HEK293T (cell line): ENCODE results near the gene S1PR4.
A peak's percentile ranks its signal among the peaks of the same experiment; 100 is the strongest.

ENCODE experiments used
- CTCF ChIA-PET: fragments of 350-600 bp; formaldehyde crosslinking; extraction: SDS; loops from one replicate; lab custom pipeline; 2021; ENCODE audit warnings: antibody characterized with exemption, inconsistent platforms; lab: Yijun Ruan, JAX
- POLR2A ChIA-PET: fragments of 350-600 bp; formaldehyde crosslinking; extraction: SDS; loops from one replicate; lab custom pipeline; 2020; ENCODE audit warnings: antibody characterized with exemption, inconsistent platforms; lab: Yijun Ruan, JAX
- DNase-seq: peaks from one replicate; pipeline ENCODE4 v3.0.0; 2012; ENCODE audit warnings: mixed read lengths; ENCODE audit errors: extremely low spot score
- ARNT ChIP-seq: fragments of 450-650 bp; IDR thresholded peaks from 2 replicates; pipeline ENCODE4 v1.6.1; 2017; ENCODE audit warnings: mild to moderate bottlenecking
- BHLHE40 ChIP-seq: fragments of 450-650 bp; IDR thresholded peaks from 2 replicates; pipeline ENCODE4 v1.6.1; 2016; ENCODE audit warnings: mild to moderate bottlenecking, moderate library complexity, borderline replicate concordance
- CTBP1 ChIP-seq: fragments of 450-650 bp; IDR thresholded peaks from 2 replicates; pipeline ENCODE4 v1.6.1; 2016; ENCODE audit warnings: borderline replicate concordance
- ELF4 ChIP-seq: fragments of 450-650 bp; IDR thresholded peaks from 2 replicates; pipeline ENCODE4 v1.6.1; 2017; ENCODE audit warnings: antibody characterized with exemption
- FOXA1 ChIP-seq: fragments of 450-650 bp; IDR thresholded peaks from 2 replicates; pipeline ENCODE4 v1.6.1; 2016; ENCODE audit warnings: mild to moderate bottlenecking
- FOXK2 ChIP-seq: fragments of 450-650 bp; IDR thresholded peaks from 2 replicates; pipeline ENCODE4 v1.6.1; 2016; ENCODE audit warnings: mild to moderate bottlenecking
- FOXM1 ChIP-seq: fragments of 450-650 bp; IDR thresholded peaks from 2 replicates; pipeline ENCODE4 v1.6.1; 2017; ENCODE audit warnings: mild to moderate bottlenecking, borderline replicate concordance
- HDGF ChIP-seq: fragments of 450-650 bp; IDR thresholded peaks from 2 replicates; pipeline ENCODE4 v1.6.1; 2017; ENCODE audit warnings: antibody characterized with exemption, borderline replicate concordance
- L3MBTL2 ChIP-seq: fragments of 450-650 bp; conservative IDR thresholded peaks from 2 replicates; pipeline ENCODE4 v1.6.1; 2016; ENCODE audit warnings: mild to moderate bottlenecking
- LEF1 ChIP-seq: fragments of 450-650 bp; IDR thresholded peaks from 2 replicates; pipeline ENCODE4 v1.6.1; 2017; ENCODE audit warnings: mild to moderate bottlenecking, borderline replicate concordance
- NFRKB ChIP-seq: fragments of 450-650 bp; IDR thresholded peaks from 2 replicates; pipeline ENCODE4 v1.6.1; 2016; ENCODE audit warnings: mild to moderate bottlenecking, moderate library complexity
- SP1 ChIP-seq: fragments of 450-650 bp; IDR thresholded peaks from 2 replicates; pipeline ENCODE4 v1.6.1; 2017
- SUZ12 ChIP-seq: fragments of 450-650 bp; IDR thresholded peaks from 2 replicates; pipeline ENCODE4 v1.6.1; 2016; ENCODE audit warnings: mild to moderate bottlenecking
- TARDBP ChIP-seq: fragments of 450-650 bp; IDR thresholded peaks from 2 replicates; pipeline ENCODE4 v1.6.1; 2016
- ZNF384 ChIP-seq: fragments of 450-650 bp; IDR thresholded peaks from 2 replicates; pipeline ENCODE4 v1.6.1; 2016
- TF ChIP-seq, protein P1 (sequence below): fragments of 450-650 bp; IDR thresholded peaks from 2 replicates; pipeline ENCODE4 v1.6.1; 2016

S1PR4 gene

DNA sequence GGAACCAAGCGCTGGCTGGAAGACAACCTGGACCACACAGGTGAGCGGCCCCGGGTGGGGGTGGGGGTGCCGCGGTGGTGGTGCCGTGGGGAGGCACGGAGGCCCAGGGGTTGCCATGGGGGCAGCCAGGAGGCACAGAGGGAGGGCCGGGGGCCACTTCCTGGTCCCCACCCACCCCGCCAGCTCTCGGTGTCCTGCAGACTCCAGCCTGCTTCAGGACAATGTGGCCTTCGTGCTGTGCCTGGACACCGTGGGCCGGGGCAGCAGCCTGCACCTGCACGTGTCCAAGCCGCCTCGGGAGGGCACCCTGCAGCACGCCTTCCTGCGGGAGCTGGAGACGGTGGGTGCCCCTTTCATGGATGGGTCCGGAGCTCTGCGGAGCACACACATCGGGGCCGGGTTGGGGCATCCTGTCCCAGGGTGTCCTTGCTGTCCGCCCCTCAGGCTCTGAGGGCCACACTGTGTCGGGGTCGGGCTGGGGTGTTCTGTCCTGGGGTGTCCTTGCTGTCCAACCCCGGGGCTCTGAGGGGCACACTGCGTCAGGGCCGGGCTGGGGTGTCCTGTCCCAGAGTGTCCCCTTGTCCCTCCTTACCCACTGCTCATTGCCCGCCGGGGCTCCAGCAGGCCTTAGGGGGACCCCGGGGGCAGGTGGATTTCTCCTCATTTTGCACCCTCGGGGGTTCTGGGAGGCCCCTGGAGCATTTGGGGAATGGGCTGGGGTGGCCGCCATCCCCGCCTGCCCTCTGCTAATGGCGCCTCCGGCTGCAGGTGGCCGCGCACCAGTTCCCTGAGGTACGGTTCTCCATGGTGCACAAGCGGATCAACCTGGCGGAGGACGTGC lies 25.5 kb downstream of the S1PR4 start:
- ChIA-PET POLR2A (no interaction called here), CTCF (no interaction called here)
- no peak for DNase-seq
- TF ChIP-seq, protein P1, sequence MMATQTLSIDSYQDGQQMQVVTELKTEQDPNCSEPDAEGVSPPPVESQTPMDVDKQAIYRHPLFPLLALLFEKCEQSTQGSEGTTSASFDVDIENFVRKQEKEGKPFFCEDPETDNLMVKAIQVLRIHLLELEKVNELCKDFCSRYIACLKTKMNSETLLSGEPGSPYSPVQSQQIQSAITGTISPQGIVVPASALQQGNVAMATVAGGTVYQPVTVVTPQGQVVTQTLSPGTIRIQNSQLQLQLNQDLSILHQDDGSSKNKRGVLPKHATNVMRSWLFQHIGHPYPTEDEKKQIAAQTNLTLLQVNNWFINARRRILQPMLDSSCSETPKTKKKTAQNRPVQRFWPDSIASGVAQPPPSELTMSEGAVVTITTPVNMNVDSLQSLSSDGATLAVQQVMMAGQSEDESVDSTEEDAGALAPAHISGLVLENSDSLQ = no peak
- no peak for TF ChIP-seq SP1
- no peak for TF ChIP-seq FOXM1
- TF ChIP-seq TARDBP = no peak
- no peak for TF ChIP-seq CTBP1
- no peak for TF ChIP-seq SUZ12

DNA sequence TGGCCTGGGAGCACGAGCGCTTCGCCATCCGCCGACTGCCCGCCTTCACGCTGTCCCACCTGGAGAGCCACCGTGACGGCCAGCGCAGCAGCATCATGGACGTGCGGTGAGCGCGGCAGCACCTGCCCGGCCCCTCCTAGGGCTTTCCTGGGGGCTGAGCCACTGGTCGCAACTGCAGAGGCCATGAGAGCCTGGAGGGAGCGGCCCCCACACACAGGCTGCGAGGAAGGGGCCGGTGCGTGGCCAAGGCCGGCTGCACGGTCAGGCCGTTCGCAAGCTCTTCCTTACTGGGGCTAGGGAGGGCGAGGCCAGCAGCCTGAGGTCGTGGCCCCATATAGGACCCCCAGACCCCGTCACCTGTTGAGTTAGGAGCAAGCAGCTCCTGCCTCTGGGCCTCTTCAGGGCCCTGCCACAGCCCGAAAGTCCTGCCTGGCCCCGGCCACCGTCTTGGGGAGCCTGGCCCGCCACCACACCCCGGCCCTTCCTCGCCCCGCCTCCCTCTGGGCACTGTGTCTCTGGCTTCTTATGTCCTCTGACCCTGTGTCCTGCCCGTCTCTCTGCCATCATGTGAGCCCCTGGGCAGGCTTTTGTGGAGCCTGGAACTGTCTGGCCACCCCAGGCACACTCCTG lies 26.2 kb downstream of the S1PR4 start:
- POLR2A ChIA-PET = no interaction called here
- CTCF ChIA-PET = no interaction called here
- DNase-seq = no peak
- TF ChIP-seq BHLHE40 (no peak), SP1 (no peak), FOXA1 (no peak), FOXK2 (no peak), TARDBP (no peak), SUZ12 (no peak), ELF4 (no peak), HDGF (no peak), NFRKB (no peak), CTBP1 (no peak), ARNT (no peak), ZNF384 (no peak), LEF1 (no peak), L3MBTL2 (no peak)
- TF ChIP-seq, protein P1 = no peak

DNA sequence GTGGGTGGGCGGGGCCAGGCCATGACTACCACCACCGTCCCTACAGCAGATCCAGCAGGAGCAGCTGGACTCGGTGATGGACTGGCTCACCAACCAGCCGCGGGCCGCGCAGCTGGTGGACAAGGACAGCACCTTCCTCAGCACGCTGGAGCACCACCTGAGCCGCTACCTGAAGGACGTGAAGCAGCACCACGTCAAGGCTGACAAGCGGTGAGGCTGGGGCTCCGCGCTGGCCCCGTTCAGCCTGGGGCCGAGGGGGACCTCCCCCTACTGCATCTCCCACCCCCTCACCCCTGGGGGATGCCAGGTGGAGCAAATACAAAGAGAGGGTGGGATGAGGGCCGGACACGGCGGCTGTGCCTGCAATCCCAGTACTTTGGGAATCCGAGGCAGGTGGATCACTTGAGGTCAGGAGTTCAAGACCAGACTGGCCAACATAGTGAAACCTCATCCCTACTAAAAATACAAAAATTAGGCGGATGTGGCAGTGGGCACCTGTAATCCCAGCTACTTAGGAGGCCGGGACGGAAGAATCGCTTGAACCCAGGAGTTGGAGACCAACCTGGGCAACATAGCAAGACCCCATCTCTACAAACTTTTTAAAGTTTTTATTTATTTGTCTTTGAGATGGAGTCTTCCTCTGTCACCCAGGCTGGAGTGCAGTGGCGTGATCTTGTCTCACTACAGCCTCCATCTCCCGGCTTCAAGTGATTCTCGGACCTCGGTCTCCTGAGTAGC lies 27.8 kb downstream of the S1PR4 start:
- no peak for TF ChIP-seq FOXK2
- TF ChIP-seq NFRKB = no peak
- no peak for TF ChIP-seq SUZ12
- TF ChIP-seq LEF1 = no peak
- TF ChIP-seq SP1 = no peak
- no peak for TF ChIP-seq FOXA1
- TF ChIP-seq HDGF = no peak
- TF ChIP-seq BHLHE40 = no peak
- no peak for TF ChIP-seq TARDBP
- no peak for TF ChIP-seq CTBP1
- no peak for TF ChIP-seq ZNF384
- no peak for TF ChIP-seq L3MBTL2
- no peak for TF ChIP-seq ELF4
- TF ChIP-seq, protein P1 = no peak
- TF ChIP-seq ARNT = no peak
- CTCF ChIA-PET = no interaction called here
- no peak for DNase-seq
- POLR2A ChIA-PET = no interaction called here

DNA sequence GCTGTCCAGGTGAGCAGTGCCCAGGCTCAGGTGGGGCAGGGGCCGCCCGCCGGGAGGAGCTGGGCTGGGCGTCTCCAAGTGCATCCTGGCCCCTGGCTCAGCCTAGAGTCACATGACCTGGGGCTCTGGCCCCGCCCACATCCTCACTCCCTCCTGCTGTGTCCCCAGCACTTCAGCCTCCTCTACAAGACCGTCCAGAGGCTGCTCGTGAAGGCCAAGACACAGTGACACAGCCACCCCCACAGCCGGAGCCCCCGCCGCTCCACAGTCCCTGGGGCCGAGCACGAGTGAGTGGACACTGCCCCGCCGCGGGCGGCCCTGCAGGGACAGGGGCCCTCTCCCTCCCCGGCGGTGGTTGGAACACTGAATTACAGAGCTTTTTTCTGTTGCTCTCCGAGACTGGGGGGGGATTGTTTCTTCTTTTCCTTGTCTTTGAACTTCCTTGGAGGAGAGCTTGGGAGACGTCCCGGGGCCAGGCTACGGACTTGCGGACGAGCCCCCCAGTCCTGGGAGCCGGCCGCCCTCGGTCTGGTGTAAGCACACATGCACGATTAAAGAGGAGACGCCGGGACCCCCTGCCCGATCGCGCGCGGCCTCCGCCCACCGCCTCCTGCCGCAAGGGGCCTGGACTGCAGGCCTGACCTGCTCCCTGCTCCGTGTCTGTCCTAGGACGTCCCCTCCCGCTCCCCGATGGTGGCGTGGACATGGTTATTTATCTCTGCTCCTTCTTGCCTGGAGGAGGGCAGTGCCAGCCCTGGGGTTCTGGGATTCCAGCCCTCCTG lies 29.1 kb downstream of the S1PR4 start:
- DNase-seq = peak; percentile 52
- ChIA-PET POLR2A (no interaction called here), CTCF (no interaction called here)
- TF ChIP-seq HDGF = 0 out of 2 replicates have a peak, but pooled peaks have one; percentile 42
- no peak for TF ChIP-seq L3MBTL2
- TF ChIP-seq CTBP1 = no peak
- TF ChIP-seq, protein P1 = no peak
- no peak for TF ChIP-seq FOXK2
- no peak for TF ChIP-seq LEF1
- TF ChIP-seq FOXA1 = no peak
- TF ChIP-seq TARDBP = no peak
- no peak for TF ChIP-seq BHLHE40
